GM12878 (cell line): Measurements from ENCODE around the gene WDFY1. TPM values are rescaled to one million over a fixed set of nuclear protein-coding genes. Genes with fewer than 3 reads are reported as not detected.

Experiments
- ATAC-seq: fragments of 200-7000 bp; cut with Tn5 transposase; 3 replicates; pipeline ENCODE4 v1.9.1; 2020; ENCODE audit warnings: mild to moderate bottlenecking, moderate library complexity
- BruUV-seq: library from RNA; stranded (reverse); fragments of 400-500 nt; replicated peaks from 2 replicates; lab custom pipeline; 2021; lab: Mats Ljungman, UMichigan
- CTCF ChIA-PET: fragments of 300-600 bp; sonication (Branson Sonifier 250); formaldehyde crosslinking; extraction: SDS; loops from one replicate; lab custom pipeline; 2021; ENCODE audit warnings: inconsistent platforms; lab: Yijun Ruan, JAX
- POLR2A ChIA-PET: fragments of 350-600 bp; formaldehyde crosslinking; extraction: SDS; loops from one replicate; lab custom pipeline; 2021; ENCODE audit warnings: inconsistent platforms; lab: Charles Lee
- RAD21 ChIA-PET: fragments of 300-600 bp; sonication (Branson Sonifier 250); formaldehyde crosslinking; loops from one replicate; lab custom pipeline; 2023; ENCODE audit warnings: antibody characterized with exemption; ENCODE audit not compliant: unreplicated experiment; lab: Charles Lee
- SMC1A ChIA-PET: fragments of 300-600 bp; sonication (Branson Sonifier 250); formaldehyde crosslinking; loops from one replicate; lab custom pipeline; 2023; ENCODE audit not compliant: unreplicated experiment, uncharacterized antibody; lab: Charles Lee
- DNase-seq: peaks from one replicate; pipeline ENCODE4 v3.0.0-alpha.2; 2011; ENCODE audit warnings: low read depth, low spot score
- FAIRE-seq: peaks from 3 replicates; lab custom pipeline; 2011; peaks lifted over from hg19 to GRCh38; lab: Jason Lieb, UNC
- H2AFZ ChIP-seq: 2 replicates; pipeline ENCODE4 v1.6.0; 2011; ENCODE audit warnings: low read depth, low read length, control low read depth; ENCODE audit not compliant: control insufficient read depth
- H3K27ac ChIP-seq: 2 replicates; pipeline ENCODE4 v1.5.1; 2011; ENCODE audit warnings: control low read depth; ENCODE audit not compliant: control insufficient read depth, insufficient read depth
- H3K27me3 ChIP-seq, 2 experiments: replicated peaks in 1 of 2; 2 replicates each; pipeline versions ENCODE4 v1.6.0 to v1.6.1; 2011; ENCODE audit warnings: low read length in 1 of 2; ENCODE audit not compliant: control insufficient read depth in 2 of 2, insufficient read depth in 2 of 2
- H3K36me3 ChIP-seq, 2 experiments: 2 replicates each; pipeline ENCODE4 v1.5.1; 2011; ENCODE audit warnings: low read length in 1 of 2; ENCODE audit not compliant: control insufficient read depth in 2 of 2, insufficient read depth in 2 of 2
- H3K4me1 ChIP-seq: 2 replicates; pipeline ENCODE4 v1.6.1; 2011; ENCODE audit warnings: mild to moderate bottlenecking, low read length, moderate library complexity, mixed read lengths; ENCODE audit not compliant: control insufficient read depth, insufficient read depth
- H3K4me2 ChIP-seq: 2 replicates; pipeline ENCODE4 v1.6.0; 2011; ENCODE audit warnings: control low read depth; ENCODE audit not compliant: control insufficient read depth, insufficient read depth
- H3K4me3 ChIP-seq: fragments of 200-600 bp; sonication (generic); 2 replicates; pipeline ENCODE4 v1.5.1; 2016
- H3K79me2 ChIP-seq: 2 replicates; pipeline ENCODE4 v1.6.0; 2011; ENCODE audit warnings: low read length; ENCODE audit not compliant: control insufficient read depth, insufficient read depth
- H3K9ac ChIP-seq: 2 replicates; pipeline ENCODE4 v1.8.0; 2011; ENCODE audit warnings: low read length, control low read depth, mixed read lengths; ENCODE audit not compliant: control insufficient read depth, insufficient read depth
- H3K9me3 ChIP-seq: replicated peaks from 3 replicates; pipeline ENCODE4 v1.5.1; 2011; ENCODE audit warnings: mild to moderate bottlenecking, low read length; ENCODE audit not compliant: control insufficient read depth, insufficient read depth
- H4K20me1 ChIP-seq: 2 replicates; pipeline ENCODE4 v1.6.0; 2011; ENCODE audit not compliant: control insufficient read depth, insufficient read depth
- CHD2 ChIP-seq: IDR thresholded peaks from 2 replicates; pipeline ENCODE4 v1.6.1; 2011; ENCODE audit warnings: low read depth, low read length, improper control_type of control experiment, borderline replicate concordance
- CHD4 ChIP-seq: fragments of 200-600 bp; sonication (generic); IDR thresholded peaks from 2 replicates; pipeline ENCODE4 v1.6.1; 2016; ENCODE audit warnings: mild to moderate bottlenecking
- E2F4 ChIP-seq: IDR thresholded peaks from 2 replicates; pipeline ENCODE4 v1.6.1; 2012; ENCODE audit warnings: low read depth, low read length, improper control_type of control experiment
- HCFC1 ChIP-seq: fragments of 150-350 bp; IDR thresholded peaks from 2 replicates; pipeline ENCODE4 v1.6.1; 2014; ENCODE audit warnings: low read length
- IRF4 ChIP-seq: IDR thresholded peaks from 2 replicates; pipeline ENCODE4 v1.6.1; 2011; ENCODE audit warnings: low read depth, low read length
- KDM1A ChIP-seq: fragments of 200-600 bp; sonication (generic); IDR thresholded peaks from 2 replicates; pipeline ENCODE4 v1.6.1; 2016; ENCODE audit warnings: borderline replicate concordance
- MYC ChIP-seq: IDR thresholded peaks from 2 replicates; pipeline ENCODE4 v1.6.1; 2011; ENCODE audit warnings: mild to moderate bottlenecking, low read length, moderate library complexity, inconsistent platforms; ENCODE audit not compliant: insufficient read depth, insufficient replicate concordance, insufficient read length, severe bottlenecking
- SREBF2 ChIP-seq: IDR thresholded peaks from 2 replicates; pipeline ENCODE4 v1.6.1; 2012; ENCODE audit warnings: mild to moderate bottlenecking, low read length
- TBL1XR1 ChIP-seq: IDR thresholded peaks from 2 replicates; pipeline ENCODE4 v1.6.1; 2012; ENCODE audit warnings: low read depth, low read length, improper control_type of control experiment
- ZNF384 ChIP-seq: IDR thresholded peaks from 2 replicates; pipeline ENCODE4 v1.6.1; 2012; ENCODE audit warnings: low read depth, mild to moderate bottlenecking, low read length, improper control_type of control experiment, borderline replicate concordance
- WGBS: methylation state at CpG from one replicate; pipeline ENCODE4 v1.1.6; 2016; ENCODE audit warnings: low lambda C conversion rate; ENCODE audit not compliant: insufficient replicate concordance, insufficient coverage; ENCODE audit errors: missing lambda C conversion rate; 5-methylcytosine and 5-hydroxymethylcytosine counted together
- in situ Hi-C: fragments of 300-500 bp; cut with MboI; formaldehyde crosslinking; loops from 9 replicates; pipeline ENCODE4 v1.14.3; 2018; ENCODE audit warnings: mixed read lengths
- intact Hi-C: fragments of 100-400 bp; cut with micrococcal nuclease; formaldehyde crosslinking; loops from one replicate; pipeline ENCODE4 v1.14.2; 2022; ENCODE audit not compliant: unreplicated experiment
- polyA plus RNA-seq, 11 experiments: library from polyadenylated mRNA; depleted of rRNA in 4 of 11; unstranded in 6 of 11; stranded (reverse) in 5 of 11; fragments of >200 nt; fragmentation: Nextera tagmentation in 4 of 11; fragmentation: Illumina TruSeq in 1 of 11; extraction: Ambion mirVana in 4 of 11; extraction: Trizol in 1 of 11; gene quantifications; 1 replicate in 1 of 11; 2 replicates in 10 of 11; pipeline versions ENCODE4 v1.2.1 to v1.2.3, GENCODE V29; 2011 to 2016; ENCODE audit warnings: inconsistent platforms in 2 of 11, missing spikeins in 2 of 11, low read depth in 1 of 11
- total RNA-seq, 4 experiments: library from RNA; depleted of rRNA in 3 of 4; stranded (reverse); fragments of >200 nt in 3 of 4; fragmentation: Illumina TruSeq in 1 of 4; extraction: Trizol in 1 of 4; gene quantifications; 2 replicates each; pipeline versions ENCODE4 v1.2.1 to v1.2.3, GENCODE V29; 2013 to 2021
- TF ChIP-seq, protein P1 (sequence below): IDR thresholded peaks from 2 replicates; pipeline ENCODE4 v1.6.1; 2012; ENCODE audit warnings: low read depth, low read length, improper control_type of control experiment

WDFY1 gene
- total and polyA plus RNA-seq, 10 of the 15 experiments (the other 5 are each of a cell fraction or from before 2014, with no cell fraction given) = 2.9 to 28.1 (median 13.1) TPM

GRCh38 chr2:223994562-223995162 lies 49.5 kb upstream of the WDFY1 start:
- TF ChIP-seq MYC (no peak), CHD4 (no peak), IRF4 (no peak), E2F4 (no peak), ZNF384 (no peak), SREBF2 (no peak), CHD2 (no peak), HCFC1 (no peak), TBL1XR1 (no peak), KDM1A (no peak)
- TF ChIP-seq, protein P1, sequence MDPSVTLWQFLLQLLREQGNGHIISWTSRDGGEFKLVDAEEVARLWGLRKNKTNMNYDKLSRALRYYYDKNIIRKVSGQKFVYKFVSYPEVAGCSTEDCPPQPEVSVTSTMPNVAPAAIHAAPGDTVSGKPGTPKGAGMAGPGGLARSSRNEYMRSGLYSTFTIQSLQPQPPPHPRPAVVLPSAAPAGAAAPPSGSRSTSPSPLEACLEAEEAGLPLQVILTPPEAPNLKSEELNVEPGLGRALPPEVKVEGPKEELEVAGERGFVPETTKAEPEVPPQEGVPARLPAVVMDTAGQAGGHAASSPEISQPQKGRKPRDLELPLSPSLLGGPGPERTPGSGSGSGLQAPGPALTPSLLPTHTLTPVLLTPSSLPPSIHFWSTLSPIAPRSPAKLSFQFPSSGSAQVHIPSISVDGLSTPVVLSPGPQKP = no peak
- H2AFZ ChIP-seq = no peak overlapping the region
- POLR2A ChIA-PET = no interaction called here
- H4K20me1 ChIP-seq = no peaks in the 10 kb centered on the region
- CTCF ChIA-PET = interaction anchor here (0.6 to 11.1 kb wide), 19 partner anchors 9 to 655 kb away, joined by 3 to 188 read pairs (median 9); partner anchors contain the start of gene MRPL44
- H3K4me2 ChIP-seq = no peak overlapping the region
- peaks cover 0 to 4% of the 10 kb centered on the region in 2 experiments; a peak in 2 of 4 replicates for H3K27me3 ChIP-seq
- H3K27ac ChIP-seq = no peak overlapping the region
- in situ Hi-C loops (loop anchor here (5.0 to 25.0 kb wide), 2 partner anchors 293 to 643 kb away; no protein-coding TSS in a partner anchor), intact Hi-C loops (no loop called here)
- no peaks in the 10 kb centered on the region for H3K36me3 ChIP-seq
- no peaks in the 10 kb centered on the region for H3K9me3 ChIP-seq
- H3K4me3 ChIP-seq = no peak overlapping the region
- H3K4me1 ChIP-seq = no peaks in the 10 kb centered on the region
- BruUV-seq = no TSS peak
- no peak for DNase-seq
- WGBS = 0% methylated on average over 4 of the region's 4 CpGs
- peak; percentile 46 for ATAC-seq
- H3K79me2 ChIP-seq = no peaks in the 10 kb centered on the region
- H3K9ac ChIP-seq = no peak overlapping the region
- FAIRE-seq = no peak
- SMC1A ChIA-PET = interaction anchor here (0.6 to 7.2 kb wide), 6 partner anchors 13 to 414 kb away, joined by 3 to 108 read pairs (median 14); no protein-coding TSS in a partner anchor
- RAD21 ChIA-PET = interaction anchor here (1.6 to 5.0 kb wide), 4 partner anchors 11 to 293 kb away, joined by 3 to 93 read pairs (median 12); no protein-coding TSS in a partner anchor
